Dermis blood vessel endothelial cell (primary cell): ENCODE measurements around the gene KIAA1328. TPM values are rescaled to one million over a fixed set of nuclear protein-coding genes. Genes with fewer than 3 reads are reported as not detected.
"Not testable (repeated sequence)": the region's sequence is repeated elsewhere in the genome, so short reads cannot be mapped to it uniquely, and the experiment has no call there.

Experiments
- DNase-seq: peaks from one replicate; pipeline ENCODE4 v3.0.0; 2010
- total RNA-seq: library from RNA; depleted of rRNA; stranded (reverse); fragments of >200 nt; gene quantifications from 2 replicates; pipeline ENCODE4 v1.2.3, GENCODE V29; 2014

Gene KIAA1328
- total RNA-seq, 1 donor from 2014 or later, result 5.3 TPM

DNA sequence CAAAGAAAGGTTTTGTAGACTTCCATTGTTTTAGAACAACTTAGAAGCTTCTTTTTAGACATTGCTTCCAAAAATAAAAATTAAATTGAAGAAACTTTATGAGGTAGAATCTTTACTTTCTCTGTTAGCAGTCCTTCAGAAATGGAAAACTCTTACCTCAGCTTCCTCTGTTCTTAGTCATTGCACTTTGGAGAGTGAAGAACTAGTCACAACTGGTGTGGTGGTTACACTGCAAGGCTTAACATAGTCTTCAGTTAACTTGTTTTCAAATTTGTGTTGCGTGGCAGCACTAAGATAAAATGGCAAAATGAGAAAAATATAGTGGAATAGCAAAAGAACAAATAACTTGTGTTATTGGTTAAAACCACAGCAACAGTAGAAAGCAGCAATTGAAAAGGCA, 332.6 kb downstream of the KIAA1328 start:
- DNase-seq, result no peak

DNA sequence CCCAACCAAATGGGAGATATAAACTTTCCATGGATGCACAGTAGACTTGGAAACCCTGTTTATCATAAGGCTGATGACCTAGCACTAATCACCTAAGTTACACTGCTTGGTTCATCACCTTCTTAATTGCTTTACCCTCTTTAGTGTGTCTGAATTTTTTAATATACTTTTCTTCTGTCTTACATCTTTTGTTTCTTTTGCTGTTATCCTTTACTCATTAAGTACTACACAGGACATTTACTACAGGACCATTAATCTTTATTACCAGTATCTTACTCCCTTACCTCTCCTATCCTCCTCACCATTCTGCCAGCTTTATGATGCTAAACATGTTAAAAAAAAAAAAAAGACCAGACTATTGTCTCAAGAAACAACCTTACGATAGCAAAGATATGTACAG, 333.6 kb downstream of the KIAA1328 start:
- no peak for DNase-seq

DNA sequence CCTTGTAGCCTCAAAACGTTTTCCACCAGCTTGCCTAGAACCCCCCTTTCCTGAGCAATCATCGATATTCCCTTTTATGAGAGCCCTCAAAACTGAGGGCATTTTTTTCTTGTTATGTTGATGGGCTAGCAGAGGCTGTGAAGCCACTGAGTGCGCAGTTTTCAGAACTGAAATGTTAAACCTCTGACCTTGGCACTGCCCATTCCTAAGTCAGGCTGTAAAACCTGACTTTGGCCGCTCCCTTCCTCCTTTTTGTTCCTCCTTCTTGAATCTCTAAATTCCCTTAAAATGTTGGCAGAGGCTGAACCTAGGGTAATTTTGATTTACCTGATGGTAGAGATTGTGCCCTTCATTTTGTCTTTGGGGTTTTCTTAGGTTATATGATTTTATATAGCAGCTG, 334.2 kb downstream of the KIAA1328 start:
- no peak for DNase-seq

DNA sequence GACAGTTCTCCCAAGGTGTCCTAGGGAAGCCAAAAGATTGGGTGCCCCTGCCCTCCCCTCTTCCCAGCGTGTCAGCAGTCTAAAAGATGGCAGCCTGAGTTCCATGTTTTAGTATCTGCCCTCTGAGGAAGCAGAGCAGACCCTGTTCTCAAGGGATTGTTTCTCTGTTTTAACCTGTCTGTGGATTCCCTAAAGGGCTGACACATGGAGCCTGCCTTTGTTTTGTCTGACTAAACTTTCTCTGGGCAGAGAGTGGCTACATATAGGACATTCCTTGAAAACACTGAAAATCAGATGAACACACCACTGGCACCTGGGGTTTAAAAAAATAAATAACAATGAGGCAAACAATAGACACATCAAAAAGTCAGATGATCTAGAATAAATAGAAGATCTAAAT, 337.6 kb downstream of the KIAA1328 start:
- no peak for DNase-seq

DNA sequence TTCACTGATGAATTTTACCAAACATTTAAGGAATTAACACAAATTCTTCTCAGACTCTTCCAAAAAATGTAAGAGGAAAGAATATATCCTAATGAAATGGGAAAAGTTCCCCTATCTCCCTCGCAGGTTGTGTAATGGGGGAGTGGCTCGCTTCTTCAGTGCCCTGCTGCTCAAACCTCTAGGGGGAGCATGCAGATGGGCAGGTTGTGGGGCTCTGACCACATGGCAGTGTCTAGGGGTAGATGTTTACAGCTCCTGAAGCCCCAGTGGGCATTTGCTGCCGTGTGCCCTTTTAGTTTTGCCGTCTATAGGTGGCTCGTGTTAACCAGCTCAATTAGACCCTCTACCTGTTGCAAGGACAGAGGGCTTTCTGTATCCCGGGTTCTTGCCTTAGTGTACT, 338.0 kb downstream of the KIAA1328 start:
- DNase-seq, result not testable (repeated sequence)

DNA sequence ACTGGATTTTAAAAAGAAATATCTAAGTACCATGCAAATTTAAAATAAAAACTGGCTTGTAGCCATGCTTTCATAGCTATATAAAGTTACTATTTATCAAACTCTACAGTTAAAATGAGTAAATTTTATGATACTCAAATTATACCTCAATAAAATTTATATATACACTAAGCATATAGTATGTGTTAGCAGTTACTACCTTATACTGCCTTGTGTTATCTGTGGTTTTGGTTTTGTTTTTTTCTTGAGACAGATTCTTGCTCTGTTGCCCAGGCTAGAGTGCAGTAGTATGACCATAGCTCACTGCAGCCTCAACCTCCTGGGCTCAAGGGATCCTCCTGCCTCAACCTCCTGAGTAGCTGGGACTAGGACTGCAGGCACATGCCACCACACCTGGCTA, 342.1 kb downstream of the KIAA1328 start:
- no peak for DNase-seq

DNA sequence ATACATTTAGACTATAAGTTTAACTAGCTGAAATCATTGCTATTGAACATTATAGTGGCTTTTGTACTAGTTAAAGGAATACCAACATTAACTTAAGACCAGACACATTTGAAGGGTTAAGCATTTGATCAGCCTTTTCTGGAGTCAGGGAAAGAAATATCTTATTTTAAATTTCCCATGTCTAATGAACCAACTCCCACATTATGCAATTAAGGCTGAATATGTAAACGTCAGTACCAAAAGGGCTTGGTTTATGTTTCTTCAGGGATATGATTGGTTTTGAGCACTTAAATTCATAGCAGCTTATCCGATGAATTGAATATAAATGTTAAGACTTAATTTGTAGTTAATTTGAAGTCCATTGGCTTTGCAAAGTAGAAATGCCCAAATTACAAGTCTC, 344.5 kb downstream of the KIAA1328 start:
- no peak for DNase-seq

DNA sequence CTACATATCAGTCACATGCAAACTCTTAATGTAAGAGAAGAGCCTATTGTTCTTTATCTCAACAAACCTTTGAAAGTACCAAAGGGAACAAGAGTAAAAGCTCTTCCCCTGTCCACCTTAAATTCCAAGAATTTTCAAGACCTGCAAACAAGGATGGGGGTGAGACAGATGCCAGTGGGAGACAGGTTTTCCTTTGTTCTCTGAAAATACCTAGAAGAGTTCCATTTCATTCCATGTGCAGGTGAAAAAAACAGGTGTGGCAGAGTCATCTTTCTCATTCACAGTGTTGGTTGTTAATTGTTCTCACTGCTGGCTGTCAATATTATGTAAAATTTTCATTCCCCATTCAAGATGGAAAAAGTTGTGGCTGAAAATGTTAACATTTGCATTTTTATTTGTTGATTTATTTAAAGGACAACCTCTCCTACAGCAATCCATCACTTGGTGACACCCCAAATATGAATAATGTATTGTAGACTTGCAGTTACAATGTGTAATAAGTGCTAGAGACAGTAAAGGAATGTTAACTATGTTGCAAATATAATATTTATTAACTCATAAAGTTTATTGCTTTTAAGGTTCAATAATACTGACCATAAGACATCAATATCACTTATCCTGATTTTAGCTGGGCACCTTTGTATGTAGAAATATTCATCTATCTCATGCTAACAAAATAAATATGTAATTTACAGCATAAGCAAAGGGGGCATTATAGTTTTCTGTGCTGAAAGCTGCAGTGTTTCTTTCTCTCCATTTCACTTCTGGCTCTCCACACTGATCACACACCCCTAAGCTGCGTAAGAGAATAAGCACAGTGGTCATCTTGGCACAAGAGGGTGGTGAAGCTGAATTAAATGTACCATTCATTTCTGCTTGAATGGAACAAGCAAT, 347.0 kb downstream of the KIAA1328 start:
- DNase-seq, result no peak

DNA sequence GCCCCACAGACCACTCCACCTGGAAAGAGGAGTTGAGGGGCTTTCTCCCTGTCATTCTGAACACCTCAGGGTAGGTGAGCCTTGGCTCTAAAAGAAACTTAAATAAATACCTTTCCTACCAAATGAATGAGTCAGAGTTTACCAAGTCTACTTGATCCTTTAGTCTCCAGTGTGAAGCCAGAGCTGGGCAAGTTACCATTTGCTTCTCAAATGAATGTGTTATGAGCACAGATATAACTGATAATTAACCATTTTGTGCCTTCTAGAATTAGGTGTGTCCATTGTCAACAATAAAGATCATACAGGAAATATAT, 347.7 kb downstream of the KIAA1328 start:
- DNase-seq, result no peak

DNA sequence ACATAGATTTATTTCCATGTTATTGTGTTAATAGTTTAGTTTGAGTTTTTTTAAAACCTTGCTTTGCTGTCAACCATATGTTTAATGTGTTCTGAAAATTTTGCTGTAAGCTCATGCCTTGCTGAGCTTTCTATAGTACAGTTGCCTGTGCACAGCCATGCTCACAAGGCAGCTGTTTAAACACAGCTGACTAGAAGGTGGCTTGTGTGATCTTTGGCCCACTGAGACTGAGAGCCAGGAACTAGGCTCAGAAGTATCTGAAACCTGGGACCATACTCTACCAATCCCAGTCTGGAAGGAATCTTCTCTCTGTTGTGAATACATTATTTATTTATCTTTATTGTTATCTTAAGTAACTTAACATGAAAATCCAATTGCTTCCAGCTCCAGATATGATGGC, 350.5 kb downstream of the KIAA1328 start:
- DNase-seq, result no peak

DNA sequence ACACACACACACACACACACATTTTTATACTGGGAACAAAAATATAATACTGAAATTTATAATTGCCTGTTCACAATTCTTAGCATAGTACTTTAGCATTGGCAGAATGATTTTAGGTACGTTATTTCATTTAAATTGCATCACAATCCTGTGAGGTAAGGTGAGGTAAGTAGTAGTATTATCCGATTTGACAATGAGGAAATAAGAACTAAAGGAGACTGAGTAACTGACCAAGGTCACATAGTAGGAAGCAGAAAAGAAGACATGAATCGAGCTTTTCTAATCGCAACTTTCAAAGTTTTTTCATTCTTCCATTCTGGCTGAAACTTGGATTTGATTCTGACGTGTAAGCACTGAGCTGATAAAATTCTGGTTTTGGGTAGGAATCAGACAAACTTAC, 351.2 kb downstream of the KIAA1328 start:
- DNase-seq, result no peak

DNA sequence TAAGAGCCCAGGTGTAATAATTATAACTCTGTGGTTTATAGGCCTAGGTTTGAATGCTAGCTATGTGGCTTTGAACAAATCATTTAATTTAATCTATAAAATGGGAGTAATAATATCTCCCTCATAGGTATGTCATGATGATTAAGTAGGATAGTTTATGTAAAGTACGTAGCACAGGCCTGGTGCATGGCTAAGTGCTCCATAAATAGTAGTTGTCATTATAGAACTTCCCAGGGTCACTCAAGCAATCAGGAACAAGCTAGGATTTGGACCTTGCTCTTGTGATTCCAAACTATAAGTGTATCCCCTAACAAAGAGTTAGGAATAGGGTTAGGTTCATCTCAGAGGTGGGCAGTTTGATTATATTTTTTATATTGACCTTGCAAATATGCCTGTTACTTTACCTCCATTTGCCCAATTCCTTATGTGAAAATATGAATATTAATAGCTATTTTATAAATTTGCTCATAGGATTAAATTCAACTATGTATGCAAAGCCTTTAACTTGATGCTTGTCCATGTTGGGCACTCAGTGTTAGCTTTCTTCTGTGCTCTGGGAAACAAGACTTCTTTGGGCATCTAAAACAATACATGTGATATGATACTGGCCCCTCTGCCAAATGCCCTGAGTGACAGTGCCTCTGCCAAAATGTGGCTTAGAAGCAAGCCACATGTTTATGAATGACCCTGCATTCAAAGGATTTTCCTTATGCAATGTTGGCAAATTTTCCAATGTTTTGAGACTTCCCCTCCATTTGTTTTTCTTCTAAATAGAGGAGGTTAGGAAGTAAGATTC, 353.6 kb downstream of the KIAA1328 start:
- no peak for DNase-seq

DNA sequence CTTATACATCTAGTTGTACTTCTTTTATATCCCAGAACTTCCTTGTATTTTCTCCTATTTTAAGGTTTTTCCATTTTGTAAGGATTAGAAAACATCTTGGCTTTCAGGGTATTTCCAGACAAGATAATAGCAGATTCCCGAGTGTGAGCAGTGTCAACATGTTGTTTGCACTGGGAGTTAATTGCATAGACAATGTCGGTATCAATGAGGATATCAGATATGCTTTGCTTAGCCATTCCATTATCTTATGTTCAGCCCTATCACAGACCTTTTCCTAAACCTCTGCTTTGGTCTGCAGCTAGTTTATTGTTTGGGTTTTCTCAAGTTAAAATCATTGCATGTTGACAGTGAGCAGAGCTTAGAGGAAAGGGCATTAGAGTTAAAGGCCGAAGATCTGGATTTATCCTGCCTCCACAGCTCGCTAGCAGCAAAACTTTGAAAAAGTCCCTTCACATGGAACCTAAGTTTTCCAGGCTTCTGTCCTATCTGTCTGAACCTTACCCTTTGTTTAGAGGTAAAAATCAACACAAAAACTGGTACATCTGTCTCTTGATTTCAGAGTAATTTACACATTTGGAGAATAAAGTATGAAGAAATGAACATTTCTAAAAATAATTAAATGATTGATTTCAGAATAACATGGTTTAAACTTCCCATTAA, 355.4 kb downstream of the KIAA1328 start:
- DNase-seq, result no peak

DNA sequence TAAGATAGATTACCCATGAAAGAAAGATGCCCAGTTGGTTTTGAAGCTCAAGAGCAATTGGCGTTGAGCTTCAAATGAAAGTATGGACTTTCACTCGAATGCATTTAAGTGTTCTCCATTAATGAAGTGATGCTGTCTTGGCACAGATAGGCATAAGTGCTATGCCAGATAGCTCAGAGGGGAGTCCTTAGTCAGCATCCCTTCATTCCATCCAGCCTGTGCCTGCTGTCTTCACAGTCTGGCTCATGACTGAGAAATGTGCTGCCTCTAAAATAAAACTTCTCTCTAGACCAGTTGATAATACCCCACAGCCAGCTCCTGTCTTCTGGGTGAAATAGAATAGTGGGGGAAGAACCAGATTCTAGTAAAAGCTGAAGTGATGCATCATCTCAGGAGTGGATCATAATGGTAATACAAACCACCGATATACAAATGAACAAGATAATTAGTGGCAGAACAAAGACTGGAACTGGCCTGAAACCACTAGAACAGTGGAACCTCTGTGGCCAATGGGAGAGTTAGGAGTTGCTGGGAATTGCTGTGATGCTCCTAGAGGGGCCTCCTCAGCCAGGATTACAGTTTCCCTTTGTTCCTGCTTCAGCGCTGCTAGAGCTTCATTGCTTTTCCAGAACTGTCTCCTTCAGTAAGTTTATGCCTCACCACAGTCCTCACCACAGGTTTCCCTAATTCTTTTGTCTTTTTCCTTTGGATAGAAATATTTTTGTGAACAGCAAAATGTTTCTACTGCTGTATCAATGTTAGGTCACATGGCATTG, 359.3 kb downstream of the KIAA1328 start:
- DNase-seq, result no peak

DNA sequence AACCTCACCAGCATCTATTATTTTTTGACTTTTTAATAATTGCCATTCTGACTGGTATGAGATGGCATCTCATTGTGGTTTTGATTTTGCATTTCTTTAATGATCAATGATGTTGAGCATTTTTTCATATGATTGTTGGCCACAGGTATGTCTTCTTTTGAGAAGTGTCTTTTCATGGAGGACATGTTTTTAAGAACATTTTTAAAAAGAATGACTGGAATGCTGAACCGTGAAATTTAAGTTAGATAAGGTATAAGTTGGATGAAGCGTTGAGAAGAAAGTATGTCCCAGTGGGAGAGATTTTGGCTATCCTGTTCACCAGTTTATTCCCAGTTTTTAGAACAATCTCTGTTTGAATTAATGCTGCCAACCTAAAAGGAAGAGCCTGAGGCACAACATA, 370.8 kb downstream of the KIAA1328 start:
- DNase-seq, result no peak

DNA sequence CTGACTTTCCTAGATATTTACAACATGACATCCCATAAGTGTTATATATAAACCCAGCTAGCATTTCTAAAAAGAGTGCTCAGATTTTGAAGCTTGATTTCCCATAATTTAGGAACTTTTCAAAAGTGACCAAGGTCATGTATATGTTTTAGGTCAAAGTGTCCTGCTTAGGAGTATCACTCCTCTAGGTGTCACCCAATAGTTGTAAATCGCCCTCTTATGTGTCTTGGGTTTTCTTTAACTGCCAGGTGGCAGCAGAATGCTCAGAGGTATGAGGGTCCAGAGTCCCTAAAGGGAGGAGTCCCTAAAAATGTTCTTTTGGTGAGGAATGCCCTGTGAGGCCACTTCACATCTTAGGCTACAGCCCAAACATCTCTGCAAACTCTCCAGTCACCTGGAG, 378.4 kb downstream of the KIAA1328 start:
- no peak for DNase-seq

DNA sequence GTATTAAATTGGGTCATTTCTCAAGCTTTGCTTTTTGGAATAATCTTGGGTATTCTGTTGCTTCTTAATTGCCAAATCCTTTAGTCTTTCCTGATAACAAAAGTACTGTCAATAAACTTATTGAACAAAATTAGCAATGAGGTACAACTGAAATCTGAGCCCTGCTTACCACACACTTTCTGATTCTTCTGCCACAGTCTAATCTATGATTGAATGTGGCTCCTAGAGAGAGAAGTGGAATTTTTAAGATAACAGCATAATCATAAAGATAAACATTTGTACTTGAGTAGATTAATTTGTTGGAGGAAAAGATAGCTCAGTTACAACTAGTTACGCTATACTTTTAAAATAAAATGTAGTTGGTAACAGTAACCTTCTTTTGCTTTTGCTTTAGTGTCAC, 381.9 kb downstream of the KIAA1328 start:
- DNase-seq, result no peak

DNA sequence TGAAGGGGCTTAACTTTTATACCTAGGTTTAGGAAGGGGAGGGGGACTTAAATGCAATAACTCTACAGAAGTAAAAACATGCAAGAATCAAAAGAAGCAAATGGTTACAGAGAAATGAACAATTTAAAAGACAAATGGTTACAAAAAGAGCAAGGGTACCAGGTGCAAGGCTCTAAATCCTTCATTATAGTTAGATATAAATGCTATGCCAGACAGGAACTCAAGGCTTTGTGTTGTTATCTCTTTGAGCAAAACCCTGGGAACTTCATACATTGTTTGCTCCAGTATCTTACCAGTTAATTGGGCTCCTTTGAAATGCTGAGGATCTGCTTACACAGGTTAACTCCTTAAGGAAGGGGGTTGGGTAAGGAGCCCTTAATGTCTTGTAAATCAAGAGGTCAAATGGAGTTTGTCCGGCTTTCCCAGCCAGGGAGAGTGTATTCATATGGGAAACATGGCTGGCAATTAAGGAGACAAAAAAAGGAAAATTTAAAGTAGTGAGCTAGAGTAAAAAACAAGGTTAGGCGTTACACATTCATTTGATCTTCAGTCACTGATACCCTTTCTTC, 389.2 kb downstream of the KIAA1328 start:
- no peak for DNase-seq

DNA sequence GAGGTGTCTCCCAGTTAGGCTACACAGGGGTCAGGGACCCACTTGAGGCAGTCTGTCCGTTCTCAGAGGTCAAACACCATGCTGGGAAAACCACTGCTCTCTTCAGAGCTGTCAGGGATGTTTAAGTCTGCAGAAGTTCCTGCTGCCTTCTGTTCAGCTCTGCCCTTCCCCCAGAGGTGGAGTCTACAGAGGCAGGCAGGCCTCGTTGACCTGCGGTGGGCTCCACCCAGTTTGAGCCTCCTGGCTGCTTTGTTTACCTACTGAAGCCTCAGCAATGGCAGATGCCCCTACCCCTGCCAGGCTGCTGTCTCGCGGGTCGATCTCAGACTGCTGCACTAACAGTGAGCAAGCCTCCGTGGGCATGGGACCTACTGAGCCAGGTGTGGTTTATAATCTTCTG, 390.3 kb downstream of the KIAA1328 start:
- DNase-seq, result no peak

DNA sequence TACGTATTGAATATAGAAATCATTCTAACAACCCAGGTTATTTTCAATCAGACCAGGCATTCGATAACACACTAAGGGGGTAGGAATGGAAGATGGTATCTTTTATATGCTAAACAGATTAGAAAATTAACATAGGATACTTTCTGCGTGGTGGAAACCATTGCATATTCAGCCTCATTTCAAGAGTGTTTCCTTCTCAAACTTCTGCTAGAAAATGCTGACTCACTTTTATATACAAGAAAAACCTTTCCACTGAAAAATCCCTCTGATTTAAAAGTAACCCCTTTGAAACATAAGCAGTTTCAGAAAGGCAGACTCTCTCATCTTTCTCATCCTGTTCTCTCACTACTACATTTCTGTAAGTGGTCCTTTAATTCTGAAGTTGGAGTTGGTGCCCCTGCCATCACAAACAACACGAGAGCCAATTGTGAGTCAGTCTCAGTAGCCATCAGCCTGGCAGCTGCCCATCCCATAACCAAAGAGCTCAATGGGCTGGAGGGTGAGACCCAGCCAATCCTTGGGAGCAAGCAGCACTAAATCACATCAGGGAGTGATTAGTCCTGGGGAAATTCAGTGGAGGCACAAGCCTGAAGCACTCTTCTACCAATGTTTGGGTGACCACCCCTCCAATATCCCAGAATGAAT, 393.5 kb downstream of the KIAA1328 start:
- no peak for DNase-seq

DNA sequence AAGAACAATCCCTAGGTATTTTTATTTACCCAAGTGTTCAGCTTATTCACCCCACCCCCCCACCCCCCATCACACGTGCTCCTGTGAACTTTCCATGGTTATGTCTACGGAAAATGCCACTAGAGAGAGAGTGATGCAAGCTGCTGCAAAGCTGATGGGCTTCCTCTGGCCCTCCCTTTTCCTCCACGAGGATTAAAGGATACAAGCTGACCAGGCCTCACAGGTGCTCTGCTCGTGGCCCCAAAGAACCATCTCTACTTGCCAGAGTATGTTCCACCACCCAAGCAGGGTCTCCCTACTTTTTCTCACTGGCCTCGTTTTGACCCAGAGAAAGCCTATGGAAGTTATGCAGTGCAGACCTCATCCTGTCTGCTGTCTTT, 394.1 kb downstream of the KIAA1328 start:
- DNase-seq, result no peak

DNA sequence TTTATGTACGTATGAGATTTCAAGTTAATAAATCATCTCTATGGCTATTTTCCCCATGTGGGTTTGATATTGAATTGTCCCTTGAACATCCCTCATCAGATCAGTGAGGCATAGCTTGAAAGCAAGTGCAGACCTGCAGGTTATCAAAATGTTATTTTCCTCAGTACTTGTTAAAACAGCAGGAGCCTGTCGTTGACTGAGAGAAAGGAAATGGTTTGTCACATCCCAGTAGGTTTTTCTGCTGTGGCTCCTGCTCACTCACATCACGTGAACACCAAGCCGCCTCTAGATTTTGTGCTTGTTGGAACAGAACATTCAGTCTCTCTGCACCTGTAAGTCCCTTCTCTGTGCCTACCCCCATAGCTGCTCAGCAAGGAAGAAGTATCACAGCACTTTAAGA, 396.4 kb downstream of the KIAA1328 start:
- DNase-seq, result no peak
